Measurements from ENCODE around the gene GSTCD. TPM values are rescaled to one million over a fixed set of nuclear protein-coding genes. Genes with fewer than 3 reads are reported as not detected.

GSTCD gene
- total and polyA plus RNA-seq, 4 donors: 1.2 to 8.7 (median 4.3) TPM

DNA sequence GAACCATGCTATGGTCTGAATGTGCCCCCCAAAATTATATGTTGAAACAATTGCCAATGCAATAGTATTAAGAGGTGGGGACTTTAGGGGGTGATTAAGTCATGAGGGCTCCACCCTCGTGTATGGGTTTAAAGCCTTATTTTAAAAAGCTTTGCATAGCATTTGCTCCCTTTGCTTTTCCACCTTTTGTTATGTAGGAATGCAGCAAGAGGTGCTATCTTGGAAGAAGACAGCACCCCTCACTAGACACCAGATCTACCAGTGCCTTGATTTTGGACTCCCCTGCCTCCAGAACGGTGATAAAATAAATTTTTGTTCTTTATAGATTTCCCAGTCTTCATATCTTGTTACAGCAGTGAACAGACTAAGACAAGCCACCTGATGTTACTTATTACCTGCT lies 163.4 kb downstream of the GSTCD start:
- Histone ChIP-seq H3K9ac (ENCODE audit: low read depth in 1 of 2, low read length in 2 of 2) (no peak overlapping the region), H3K27me3 (ENCODE audit: control insufficient read depth in 4 of 4, insufficient read depth in 4 of 4, low read length in 3 of 4) (no peaks in the 10 kb centered on the region), H3K27ac (ENCODE audit: low read depth in 1 of 2, low read length in 2 of 2) (no peak overlapping the region), H3K4me1 (ENCODE audit: control insufficient read depth in 4 of 4, insufficient read depth in 4 of 4, low read length in 3 of 4) (no peaks in the 10 kb centered on the region), H3K9me3 (ENCODE audit: control insufficient read depth in 4 of 4, low read length in 3 of 4) (no peaks in the 10 kb centered on the region), H3K4me3 (ENCODE audit: low read depth in 1 of 3, low read length in 3 of 3) (no peak overlapping the region), H3K36me3 (ENCODE audit: control insufficient read depth in 4 of 4, insufficient read depth in 3 of 4, low read depth in 1 of 4, low read length in 3 of 4) (no peaks in the 10 kb centered on the region)
- no peak for DNase-seq (ENCODE audit: low spot score)
- TF ChIP-seq HNF4A (conservative IDR thresholded peaks at IDR 0.05): no peak
- no peak for TF ChIP-seq HNF4G (IDR thresholded peaks at IDR 0.05)
- no peak for TF ChIP-seq FOXA2 (IDR thresholded peaks at IDR 0.05)
- TF ChIP-seq, protein P1, sequence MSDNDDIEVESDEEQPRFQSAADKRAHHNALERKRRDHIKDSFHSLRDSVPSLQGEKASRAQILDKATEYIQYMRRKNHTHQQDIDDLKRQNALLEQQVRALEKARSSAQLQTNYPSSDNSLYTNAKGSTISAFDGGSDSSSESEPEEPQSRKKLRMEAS (IDR thresholded peaks at IDR 0.05): no peak
- TF ChIP-seq, protein P2, sequence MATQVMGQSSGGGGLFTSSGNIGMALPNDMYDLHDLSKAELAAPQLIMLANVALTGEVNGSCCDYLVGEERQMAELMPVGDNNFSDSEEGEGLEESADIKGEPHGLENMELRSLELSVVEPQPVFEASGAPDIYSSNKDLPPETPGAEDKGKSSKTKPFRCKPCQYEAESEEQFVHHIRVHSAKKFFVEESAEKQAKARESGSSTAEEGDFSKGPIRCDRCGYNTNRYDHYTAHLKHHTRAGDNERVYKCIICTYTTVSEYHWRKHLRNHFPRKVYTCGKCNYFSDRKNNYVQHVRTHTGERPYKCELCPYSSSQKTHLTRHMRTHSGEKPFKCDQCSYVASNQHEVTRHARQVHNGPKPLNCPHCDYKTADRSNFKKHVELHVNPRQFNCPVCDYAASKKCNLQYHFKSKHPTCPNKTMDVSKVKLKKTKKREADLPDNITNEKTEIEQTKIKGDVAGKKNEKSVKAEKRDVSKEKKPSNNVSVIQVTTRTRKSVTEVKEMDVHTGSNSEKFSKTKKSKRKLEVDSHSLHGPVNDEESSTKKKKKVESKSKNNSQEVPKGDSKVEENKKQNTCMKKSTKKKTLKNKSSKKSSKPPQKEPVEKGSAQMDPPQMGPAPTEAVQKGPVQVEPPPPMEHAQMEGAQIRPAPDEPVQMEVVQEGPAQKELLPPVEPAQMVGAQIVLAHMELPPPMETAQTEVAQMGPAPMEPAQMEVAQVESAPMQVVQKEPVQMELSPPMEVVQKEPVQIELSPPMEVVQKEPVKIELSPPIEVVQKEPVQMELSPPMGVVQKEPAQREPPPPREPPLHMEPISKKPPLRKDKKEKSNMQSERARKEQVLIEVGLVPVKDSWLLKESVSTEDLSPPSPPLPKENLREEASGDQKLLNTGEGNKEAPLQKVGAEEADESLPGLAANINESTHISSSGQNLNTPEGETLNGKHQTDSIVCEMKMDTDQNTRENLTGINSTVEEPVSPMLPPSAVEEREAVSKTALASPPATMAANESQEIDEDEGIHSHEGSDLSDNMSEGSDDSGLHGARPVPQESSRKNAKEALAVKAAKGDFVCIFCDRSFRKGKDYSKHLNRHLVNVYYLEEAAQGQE (IDR thresholded peaks at IDR 0.05): no peak
- TF ChIP-seq RXRA (IDR thresholded peaks at IDR 0.05): no peak
- TF ChIP-seq, protein P3, sequence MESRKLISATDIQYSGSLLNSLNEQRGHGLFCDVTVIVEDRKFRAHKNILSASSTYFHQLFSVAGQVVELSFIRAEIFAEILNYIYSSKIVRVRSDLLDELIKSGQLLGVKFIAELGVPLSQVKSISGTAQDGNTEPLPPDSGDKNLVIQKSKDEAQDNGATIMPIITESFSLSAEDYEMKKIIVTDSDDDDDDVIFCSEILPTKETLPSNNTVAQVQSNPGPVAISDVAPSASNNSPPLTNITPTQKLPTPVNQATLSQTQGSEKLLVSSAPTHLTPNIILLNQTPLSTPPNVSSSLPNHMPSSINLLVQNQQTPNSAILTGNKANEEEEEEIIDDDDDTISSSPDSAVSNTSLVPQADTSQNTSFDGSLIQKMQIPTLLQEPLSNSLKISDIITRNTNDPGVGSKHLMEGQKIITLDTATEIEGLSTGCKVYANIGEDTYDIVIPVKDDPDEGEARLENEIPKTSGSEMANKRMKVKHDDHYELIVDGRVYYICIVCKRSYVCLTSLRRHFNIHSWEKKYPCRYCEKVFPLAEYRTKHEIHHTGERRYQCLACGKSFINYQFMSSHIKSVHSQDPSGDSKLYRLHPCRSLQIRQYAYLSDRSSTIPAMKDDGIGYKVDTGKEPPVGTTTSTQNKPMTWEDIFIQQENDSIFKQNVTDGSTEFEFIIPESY (IDR thresholded peaks at IDR 0.05): no peak
- WGBS: 65% methylated on average over 2 of the region's 2 CpGs

DNA sequence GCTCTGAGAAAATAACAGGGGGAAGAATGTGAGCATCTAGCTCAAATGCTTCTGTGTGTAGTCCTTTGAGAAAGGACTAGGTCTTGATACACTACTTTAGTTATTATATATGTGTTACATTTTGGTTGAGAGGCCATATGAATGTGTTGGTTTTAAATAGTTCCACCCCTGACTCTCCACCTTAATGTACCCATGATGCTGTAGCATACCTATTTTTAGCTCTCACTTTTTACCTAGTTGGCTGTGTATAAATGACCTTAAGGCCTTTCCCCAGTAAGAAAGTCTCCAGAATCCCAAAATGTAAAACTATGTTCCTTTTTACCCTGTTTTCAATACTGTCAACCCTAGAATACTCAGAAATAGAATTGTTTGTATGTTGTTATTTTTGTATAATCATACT lies 166.6 kb downstream of the GSTCD start:
- TF ChIP-seq, protein P1 (IDR thresholded peaks at IDR 0.05): no peak
- TF ChIP-seq YY1 (IDR thresholded peaks at IDR 0.05): no peak
- TF ChIP-seq FOXA2 (IDR thresholded peaks at IDR 0.05): no peak
- Histone ChIP-seq H3K36me3 (ENCODE audit: control insufficient read depth in 4 of 4, insufficient read depth in 3 of 4, low read depth in 1 of 4, low read length in 3 of 4) (no peaks in the 10 kb centered on the region), H3K9me3 (ENCODE audit: control insufficient read depth in 4 of 4, low read length in 3 of 4) (no peaks in the 10 kb centered on the region), H3K27me3 (ENCODE audit: control insufficient read depth in 4 of 4, insufficient read depth in 4 of 4, low read length in 3 of 4) (no peaks in the 10 kb centered on the region), H3K4me3 (ENCODE audit: low read depth in 1 of 3, low read length in 3 of 3) (no peak overlapping the region), H3K4me1 (ENCODE audit: control insufficient read depth in 4 of 4, insufficient read depth in 4 of 4, low read length in 3 of 4) (no peaks in the 10 kb centered on the region), H3K9ac (ENCODE audit: low read depth in 1 of 2, low read length in 2 of 2) (no peak overlapping the region), H3K27ac (ENCODE audit: low read depth in 1 of 2, low read length in 2 of 2) (no peak overlapping the region)
- no peak for DNase-seq (ENCODE audit: low spot score)

DNA sequence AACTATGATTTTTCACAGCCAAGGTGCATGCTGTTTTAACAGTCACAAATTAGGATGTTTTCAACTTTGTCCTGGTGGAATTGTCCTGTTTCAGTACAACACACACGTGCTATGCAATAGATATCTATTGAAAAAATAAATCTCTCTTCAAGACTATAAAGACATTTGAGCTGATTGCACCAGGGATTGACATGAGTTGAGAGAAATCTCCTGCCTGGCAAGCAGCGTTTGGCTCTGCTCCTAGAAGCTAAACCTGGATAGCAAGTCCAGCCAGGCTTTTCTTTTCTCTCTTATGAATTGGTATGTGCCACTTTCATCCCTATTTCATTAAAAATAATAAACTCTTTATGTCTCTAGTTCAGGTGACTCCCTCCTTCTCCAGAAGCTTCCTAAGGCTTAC lies 170.1 kb downstream of the GSTCD start:
- H3K4me3 ChIP-seq (ENCODE audit: low read depth in 1 of 3, low read length in 3 of 3): no peak overlapping the region
- H3K4me1 ChIP-seq (ENCODE audit: control insufficient read depth in 4 of 4, insufficient read depth in 4 of 4, low read length in 3 of 4): no peaks in the 10 kb centered on the region
- no peak overlapping the region for H3K27ac ChIP-seq (ENCODE audit: low read depth in 1 of 2, low read length in 2 of 2)
- H3K36me3 ChIP-seq (ENCODE audit: control insufficient read depth in 4 of 4, insufficient read depth in 3 of 4, low read depth in 1 of 4, low read length in 3 of 4): no peaks in the 10 kb centered on the region
- no peaks in the 10 kb centered on the region for H3K9me3 ChIP-seq (ENCODE audit: control insufficient read depth in 4 of 4, low read length in 3 of 4)
- TF ChIP-seq, protein P2 (IDR thresholded peaks at IDR 0.05): no peak
- TF ChIP-seq, protein P3 (IDR thresholded peaks at IDR 0.05): no peak
- no peak for TF ChIP-seq FOXA1 (IDR thresholded peaks at IDR 0.05)
- no peak for TF ChIP-seq SP1 (IDR thresholded peaks at IDR 0.05)
- no peak for TF ChIP-seq FOXA2 (IDR thresholded peaks at IDR 0.05)
- TF ChIP-seq HNF4G (IDR thresholded peaks at IDR 0.05): no peak
- no peak for TF ChIP-seq YY1 (IDR thresholded peaks at IDR 0.05)
- TF ChIP-seq, protein P4, sequence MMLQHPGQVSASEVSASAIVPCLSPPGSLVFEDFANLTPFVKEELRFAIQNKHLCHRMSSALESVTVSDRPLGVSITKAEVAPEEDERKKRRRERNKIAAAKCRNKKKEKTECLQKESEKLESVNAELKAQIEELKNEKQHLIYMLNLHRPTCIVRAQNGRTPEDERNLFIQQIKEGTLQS (IDR thresholded peaks at IDR 0.05): no peak
- TF ChIP-seq, protein P1 (IDR thresholded peaks at IDR 0.05): no peak
- TF ChIP-seq RXRA (IDR thresholded peaks at IDR 0.05): no peak
- no peak for TF ChIP-seq HNF4A (conservative IDR thresholded peaks at IDR 0.05)
- TF ChIP-seq GABPA (IDR thresholded peaks at IDR 0.05 in 1 of 2, conservative IDR thresholded peaks at IDR 0.05 in 1 of 2): no peak
- TF ChIP-seq RAD21 (IDR thresholded peaks at IDR 0.05): no peak
- TF ChIP-seq NR2F2 (IDR thresholded peaks at IDR 0.05): no peak
- no peak for TF ChIP-seq TAF1 (conservative IDR thresholded peaks at IDR 0.05)
- 65% methylated on average over 2 of the region's 2 CpGs for WGBS
- H3K9ac ChIP-seq (ENCODE audit: low read depth in 1 of 2, low read length in 2 of 2): no peak overlapping the region
- no peaks in the 10 kb centered on the region for H3K27me3 ChIP-seq (ENCODE audit: control insufficient read depth in 4 of 4, insufficient read depth in 4 of 4, low read length in 3 of 4)
- no peak for DNase-seq (ENCODE audit: low spot score)
